MCF 10A (cell line): Measurements from ENCODE around the gene SHH. TPM values are rescaled to one million over a fixed set of nuclear protein-coding genes. Genes with fewer than 3 reads are reported as not detected.
A peak's percentile ranks its signal among the peaks of the same experiment; 100 is the strongest.

ENCODE experiments used
- Bru-seq: library from RNA; stranded (reverse); fragments of 400-500 nt; gene quantifications from one replicate; lab custom pipeline; 2021; lab: Mats Ljungman, UMichigan
- BruChase-seq, 2 experiments: library from RNA; stranded (reverse); fragments of 400-500 nt; gene quantifications; one replicate each; lab custom pipeline; 2021; lab: Mats Ljungman, UMichigan
- BruUV-seq: library from RNA; stranded (reverse); fragments of 400-500 nt; replicated peaks from 2 replicates; lab custom pipeline; 2021; lab: Mats Ljungman, UMichigan
- CTCF ChIA-PET: fragments of 300-600 bp; sonication (Branson Sonifier 250); formaldehyde crosslinking; extraction: SDS; loops from one replicate; lab custom pipeline; 2021; ENCODE audit warnings: antibody characterized with exemption, inconsistent platforms; lab: Yijun Ruan, JAX
- POLR2A ChIA-PET: fragments of 300-600, 350-650 bp; sonication (Branson Sonifier 250); formaldehyde crosslinking; extraction: SDS; loops from one replicate; lab custom pipeline; 2020; ENCODE audit warnings: antibody characterized with exemption, inconsistent platforms; lab: Yijun Ruan, JAX
- DNase-seq: peaks from one replicate; pipeline ENCODE4 v3.0.0-alpha.2; 2018; ENCODE audit not compliant: unreplicated experiment
- H3K27ac Mint-ChIP-seq: one replicate; pipeline ENCODE4 v1.8.0; 2022; ENCODE audit warnings: mild to moderate bottlenecking, low read depth, mixed read lengths; ENCODE audit not compliant: unreplicated experiment
- H3K27me3 Mint-ChIP-seq: one replicate; pipeline ENCODE4 v1.8.0; 2022; ENCODE audit warnings: mixed read lengths; ENCODE audit not compliant: insufficient read depth, unreplicated experiment
- H3K36me3 Mint-ChIP-seq: one replicate; pipeline ENCODE4 v1.8.0; 2022; ENCODE audit warnings: mild to moderate bottlenecking, moderate library complexity, mixed read lengths; ENCODE audit not compliant: insufficient read depth, unreplicated experiment
- H3K4me1 Mint-ChIP-seq: one replicate; pipeline ENCODE4 v1.8.0; 2022; ENCODE audit warnings: mixed read lengths; ENCODE audit not compliant: insufficient read depth, unreplicated experiment
- H3K4me3 Mint-ChIP-seq: one replicate; pipeline ENCODE4 v1.8.0; 2022; ENCODE audit warnings: mild to moderate bottlenecking, moderate library complexity, mixed read lengths; ENCODE audit not compliant: unreplicated experiment
- H3K9me3 Mint-ChIP-seq: one replicate; pipeline ENCODE4 v1.8.0; 2022; ENCODE audit warnings: mixed read lengths; ENCODE audit not compliant: unreplicated experiment
- CTCF ChIP-seq: fragments of 200-600 bp; IDR thresholded peaks from one replicate; pipeline ENCODE4 v1.8.0; 2022; ENCODE audit warnings: antibody characterized with exemption, mild to moderate bottlenecking; ENCODE audit not compliant: unreplicated experiment
- intact Hi-C: fragments of 100-400 bp; cut with micrococcal nuclease; formaldehyde crosslinking; loops from 2 replicates; pipeline ENCODE4 v1.14.1; 2022
- long read RNA-seq: library from polyadenylated mRNA; stranded (forward); transcript quantifications from one replicate; pipeline ENCODE4 v2.0.0, GENCODE V29; 2022
- total RNA-seq: library from RNA; stranded (reverse); gene quantifications from 2 replicates; pipeline ENCODE4 v1.2.3, GENCODE V29; 2022

Gene SHH
- total RNA-seq (not detected in 2 replicates), Bru-seq, nascent RNA (not detected), BruChase-seq, experiment 1, labeled RNA remaining after a 6-hour chase (not detected), BruChase-seq, experiment 2, labeled RNA remaining after a 2-hour chase (not detected)
- long read RNA-seq: 0 reads

- Mint-ChIP-seq H3K27ac (no peak within 1 kb of the TSS), H3K4me1 (peaks cover 6% of the 10 kb centered on the region), H3K27me3 (peaks cover 49% of the 10 kb centered on the region), H3K4me3 (no peak within 1 kb of the TSS), H3K9me3 (no peaks in the 10 kb centered on the region), H3K36me3 (peaks cover 6% of the 10 kb centered on the region)
- no peak for DNase-seq
- no TSS peak for BruUV-seq
- intact Hi-C loops: loop anchor here (10.0 kb wide), 1 partner anchor 833 kb away; the partner anchor contains the start of gene RNF32
- CTCF ChIA-PET: interaction anchor here (0.6 to 1.6 kb wide), 5 partner anchors 153 to 951 kb away, joined by 3 to 4 read pairs (median 4); no protein-coding TSS in a partner anchor
- TF ChIP-seq CTCF: no peak
- POLR2A ChIA-PET: interaction anchor here (0.7 kb wide), 1 partner anchor 571 kb away, joined by 3 read pairs; no protein-coding TSS in a partner anchor
These were observed at the start of gene SHH for GRCh38 chr7:155811895-155812761. Gene SHH, minus strand, starts transcription at chr7:155812463. Its CDS starts 341 bp downstream, at chr7:155812122.

- intact Hi-C loops: loop anchor here (2.0 to 5.0 kb wide), 3 partner anchors 39 to 89 kb away; no protein-coding TSS in a partner anchor
- H3K4me1 Mint-ChIP-seq: no peaks in the 10 kb centered on the region
- POLR2A ChIA-PET: interaction anchor here (0.6 to 3.1 kb wide), 9 partner anchors 16 to 354 kb away, joined by 3 to 19 read pairs (median 4); no protein-coding TSS in a partner anchor
- no peaks in the 10 kb centered on the region for H3K9me3 Mint-ChIP-seq
- CTCF ChIA-PET: interaction anchor here (0.6 to 0.7 kb wide), 4 partner anchors 90 to 249 kb away, joined by 3 to 5 read pairs (median 3); no protein-coding TSS in a partner anchor
- DNase-seq: no peak
- H3K36me3 Mint-ChIP-seq: peaks cover 6% of the 10 kb centered on the region
- TF ChIP-seq CTCF: no peak
- peaks cover 11% of the 10 kb centered on the region for H3K27me3 Mint-ChIP-seq
- no TSS peak for BruUV-seq
- H3K4me3 Mint-ChIP-seq: peak overlapping the region; percentile 45
- peak overlapping the region; percentile 62 for H3K27ac Mint-ChIP-seq
These were observed 49.2 kb upstream of the SHH start for GRCh38 chr7:155861480-155861868.

- CTCF ChIA-PET: interaction anchor here (0.6 to 1.0 kb wide), 6 partner anchors 24 to 249 kb away, joined by 3 to 5 read pairs (median 3); no protein-coding TSS in a partner anchor
- Mint-ChIP-seq H3K27me3 (peaks cover 6% of the 10 kb centered on the region), H3K36me3 (peaks cover 6% of the 10 kb centered on the region), H3K9me3 (no peaks in the 10 kb centered on the region), H3K4me3 (peak overlapping the region; percentile 45), H3K4me1 (no peaks in the 10 kb centered on the region), H3K27ac (peak overlapping the region; percentile 62)
- no TSS peak for BruUV-seq
- intact Hi-C loops: loop anchor here (2.0 to 5.0 kb wide), 3 partner anchors 39 to 90 kb away; no protein-coding TSS in a partner anchor
- TF ChIP-seq CTCF: no peak
- POLR2A ChIA-PET: interaction anchor here (0.7 to 3.1 kb wide), 10 partner anchors 9 to 354 kb away, joined by 3 to 19 read pairs (median 4); no protein-coding TSS in a partner anchor
- DNase-seq: peak; percentile 98
These were observed 48.7 kb upstream of the SHH start for GRCh38 chr7:155860840-155861479.
